Effector memory CD4-positive, alpha-beta T cell (primary cell): Measurements from ENCODE around the gene CEACAM16.

Experiments used
- DNase-seq, 3 donors: peaks; one replicate each; pipeline ENCODE4 v3.0.0-alpha.2; 2020
- H3K27ac ChIP-seq: 2 replicates; pipeline ENCODE4 v1.7.0; 2013; ENCODE audit warnings: mild to moderate bottlenecking, low read length, moderate library complexity; ENCODE audit not compliant: insufficient read depth, poor library complexity, severe bottlenecking
- H3K27me3 ChIP-seq: replicated peaks from 2 replicates; pipeline ENCODE4 v1.7.0; 2013; ENCODE audit warnings: mild to moderate bottlenecking, low read length; ENCODE audit not compliant: insufficient read depth, control insufficient read depth, poor library complexity, severe bottlenecking
- H3K36me3 ChIP-seq: 2 replicates; pipeline ENCODE4 v1.7.0; 2013; ENCODE audit warnings: mild to moderate bottlenecking, low read length, moderate library complexity; ENCODE audit not compliant: control insufficient read depth, insufficient read depth
- H3K4me1 ChIP-seq: 2 replicates; pipeline ENCODE4 v1.7.0; 2013; ENCODE audit warnings: low read length, mild to moderate bottlenecking; ENCODE audit not compliant: control insufficient read depth, insufficient read depth, poor library complexity, severe bottlenecking
- H3K4me3 ChIP-seq: 2 replicates; pipeline ENCODE4 v1.7.0; 2013; ENCODE audit warnings: low read length, low read depth, mild to moderate bottlenecking; ENCODE audit not compliant: insufficient read depth, poor library complexity, severe bottlenecking
- H3K9me3 ChIP-seq: 2 replicates; pipeline ENCODE4 v1.7.0; 2013; ENCODE audit warnings: mild to moderate bottlenecking, low read length, moderate library complexity; ENCODE audit not compliant: control insufficient read depth

The CEACAM16 gene

DNA sequence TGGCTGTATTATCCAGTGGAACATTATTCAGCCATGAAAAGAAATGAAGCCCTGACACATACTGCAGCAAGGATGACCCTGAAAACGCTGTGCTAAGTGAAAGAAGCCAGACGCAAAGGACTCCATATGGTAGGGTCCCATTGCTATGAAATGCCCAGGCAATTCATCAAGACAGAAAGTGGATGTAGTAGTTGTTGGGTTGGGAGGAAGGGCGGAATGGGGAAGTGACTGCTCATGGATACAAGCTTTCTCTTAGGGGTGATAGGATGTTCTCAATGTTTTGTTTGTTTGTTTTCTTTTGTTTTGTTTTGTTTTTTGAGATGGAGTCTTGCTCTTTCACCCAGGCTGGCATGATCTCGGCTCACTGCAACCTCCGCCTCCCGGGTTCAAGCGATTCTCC, 11.1 kb upstream of the CEACAM16 start:
- Histone ChIP-seq H3K27me3 (no peaks in the 10 kb centered on the region), H3K9me3 (no peaks in the 10 kb centered on the region), H3K4me3 (no peak overlapping the region), H3K4me1 (peaks cover 14% of the 10 kb centered on the region), H3K27ac (no peak overlapping the region), H3K36me3 (no peaks in the 10 kb centered on the region)
- DNase-seq = no peak

DNA sequence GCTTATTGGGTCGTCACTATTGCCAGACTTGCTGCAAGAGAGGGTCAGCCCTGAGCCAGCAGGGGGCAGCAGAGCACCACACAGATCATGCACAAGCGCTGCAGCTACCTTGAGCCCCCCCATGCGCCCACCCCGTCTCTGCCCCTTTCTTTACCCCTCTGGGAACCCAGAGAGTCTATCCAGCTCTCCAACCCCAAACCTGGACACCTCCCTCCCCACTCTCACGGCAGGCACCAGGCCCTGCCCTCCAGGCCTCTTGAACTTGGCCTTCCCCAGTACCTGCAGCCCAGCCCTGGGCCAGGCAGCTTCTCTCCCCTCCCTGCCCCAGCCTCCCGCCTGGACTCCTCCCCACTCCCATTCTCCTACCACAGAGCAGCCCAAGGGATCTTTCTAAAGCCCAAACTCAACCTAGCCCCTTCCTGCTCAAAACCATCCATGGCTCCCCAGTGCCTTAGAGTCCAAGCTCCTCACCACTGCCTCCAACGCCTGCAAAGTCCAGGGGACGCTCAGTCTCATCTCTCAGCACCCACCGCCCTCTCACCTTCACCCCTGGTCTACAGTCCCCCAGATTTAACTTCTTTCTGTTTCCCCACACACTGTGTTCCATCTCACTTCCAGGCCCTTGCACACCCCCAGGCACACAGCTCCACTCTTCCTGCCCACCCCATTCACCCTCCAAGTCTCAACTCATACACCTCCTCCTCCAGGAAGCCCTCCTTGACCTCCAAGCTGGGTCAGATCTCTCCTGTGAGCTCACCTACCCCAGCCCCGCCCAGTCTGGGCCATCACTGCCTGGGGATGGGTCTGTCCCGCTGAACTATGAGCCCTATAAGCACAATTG, 9.4 kb upstream of the CEACAM16 start:
- H3K36me3 ChIP-seq = no peaks in the 10 kb centered on the region
- H3K4me1 ChIP-seq = peaks cover 14% of the 10 kb centered on the region
- H3K9me3 ChIP-seq = no peaks in the 10 kb centered on the region
- no peak overlapping the region for H3K4me3 ChIP-seq
- H3K27me3 ChIP-seq = no peaks in the 10 kb centered on the region
- H3K27ac ChIP-seq = no peak overlapping the region
- DNase-seq = peak; percentile 37 to 66 (median 58)

DNA sequence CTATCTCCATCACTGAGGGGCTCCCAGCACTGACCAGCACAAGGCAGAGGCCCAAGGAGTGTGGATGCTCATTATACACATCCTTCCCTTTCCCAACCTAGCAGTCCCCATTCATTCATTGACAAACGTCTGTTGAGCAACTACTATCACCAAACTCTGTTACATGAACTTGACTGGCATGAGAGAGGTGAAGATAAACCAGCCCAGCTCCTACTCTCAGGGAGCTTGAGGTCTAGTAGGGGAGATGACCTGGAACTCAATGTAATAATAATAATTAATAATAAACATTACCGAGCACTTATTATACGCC, 8.9 kb upstream of the CEACAM16 start:
- DNase-seq = no peak
- Histone ChIP-seq H3K27me3 (no peaks in the 10 kb centered on the region), H3K36me3 (no peaks in the 10 kb centered on the region), H3K27ac (no peak overlapping the region), H3K4me3 (no peak overlapping the region), H3K4me1 (peaks cover 14% of the 10 kb centered on the region), H3K9me3 (no peaks in the 10 kb centered on the region)

DNA sequence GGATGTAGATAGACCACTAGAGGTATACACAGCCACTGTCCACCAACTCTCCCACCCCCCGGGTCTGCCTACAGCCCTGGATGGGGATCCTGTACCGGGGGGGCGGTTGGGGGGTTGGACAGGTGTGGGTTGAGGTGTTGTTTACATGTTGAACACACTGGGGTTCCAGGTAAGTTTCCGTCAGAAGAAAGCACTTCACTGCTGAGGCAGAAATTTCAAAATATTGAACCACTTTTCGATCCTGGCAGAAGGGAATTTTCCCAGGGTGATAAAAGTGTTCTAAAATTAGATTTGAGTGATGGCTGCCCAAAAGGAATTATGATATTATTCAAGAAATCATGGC, 6.6 kb upstream of the CEACAM16 start:
- Histone ChIP-seq H3K4me3 (peak overlapping the region; percentile 36), H3K36me3 (no peaks in the 10 kb centered on the region), H3K9me3 (no peaks in the 10 kb centered on the region), H3K27me3 (no peaks in the 10 kb centered on the region), H3K27ac (peak overlapping the region; percentile 76), H3K4me1 (peaks cover 14% of the 10 kb centered on the region)
- DNase-seq = no peak

DNA sequence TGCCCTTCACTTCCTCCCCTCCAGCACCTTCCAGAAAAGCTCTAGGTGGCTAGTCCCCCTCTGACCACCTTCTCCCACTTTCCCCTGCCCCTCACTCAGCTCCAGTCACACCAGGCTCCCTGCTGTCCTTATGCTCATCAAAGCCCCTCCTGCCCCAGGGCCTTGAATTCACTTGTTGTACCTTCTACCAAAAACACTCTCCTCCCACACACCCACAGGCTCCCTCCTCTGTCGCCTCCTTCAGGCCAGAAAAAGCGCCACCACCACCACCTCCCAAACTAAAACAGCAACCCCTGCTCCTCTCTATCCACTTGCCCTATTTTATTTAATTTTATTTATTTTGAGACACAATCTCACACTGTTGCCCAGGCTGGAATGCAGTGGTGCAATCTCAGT, 4.8 kb upstream of the CEACAM16 start:
- no peak for DNase-seq
- no peaks in the 10 kb centered on the region for H3K36me3 ChIP-seq
- H3K4me3 ChIP-seq = no peak overlapping the region
- no peaks in the 10 kb centered on the region for H3K27me3 ChIP-seq
- peaks cover 14% of the 10 kb centered on the region for H3K4me1 ChIP-seq
- H3K9me3 ChIP-seq = no peaks in the 10 kb centered on the region
- H3K27ac ChIP-seq = no peak overlapping the region

DNA sequence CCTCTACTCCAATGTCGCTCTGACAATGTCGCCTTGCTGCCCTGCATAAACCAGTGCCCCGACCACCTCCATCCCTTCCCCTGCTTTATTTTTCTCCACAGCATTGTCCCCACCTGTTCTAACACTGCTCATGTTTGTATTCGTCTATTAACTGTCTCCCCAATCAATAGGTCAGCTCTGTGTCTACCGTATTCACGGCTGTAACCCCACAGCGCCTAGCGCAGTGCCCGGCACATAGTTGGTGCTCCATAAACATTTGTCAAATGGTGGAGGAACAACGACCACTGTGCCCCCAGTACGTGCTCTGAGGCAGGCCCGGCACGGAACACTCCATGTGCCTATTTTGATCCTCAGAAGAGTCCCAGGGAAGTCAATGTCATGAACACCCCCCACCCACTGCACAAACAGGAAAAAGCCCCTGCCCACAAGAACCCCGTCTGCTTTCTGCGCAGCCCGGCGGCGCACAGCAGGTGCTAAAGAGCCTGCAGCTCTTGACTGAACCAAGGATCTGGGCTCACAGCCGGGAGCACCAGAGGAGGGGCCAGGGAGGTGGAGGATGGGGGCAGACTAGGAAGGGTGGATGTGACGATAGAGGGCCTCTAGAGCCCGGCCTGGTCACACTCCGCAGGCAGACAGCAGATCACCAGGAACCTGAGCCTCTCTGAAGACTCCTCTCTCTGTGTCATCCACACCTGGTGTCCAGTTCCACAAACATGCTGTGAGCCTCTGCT, 1.8 kb upstream of the CEACAM16 start:
- DNase-seq = no peak
- Histone ChIP-seq H3K4me3 (no peak overlapping the region), H3K36me3 (no peaks in the 10 kb centered on the region), H3K9me3 (no peaks in the 10 kb centered on the region), H3K4me1 (peaks cover 8% of the 10 kb centered on the region), H3K27me3 (no peaks in the 10 kb centered on the region), H3K27ac (no peak overlapping the region)

DNA sequence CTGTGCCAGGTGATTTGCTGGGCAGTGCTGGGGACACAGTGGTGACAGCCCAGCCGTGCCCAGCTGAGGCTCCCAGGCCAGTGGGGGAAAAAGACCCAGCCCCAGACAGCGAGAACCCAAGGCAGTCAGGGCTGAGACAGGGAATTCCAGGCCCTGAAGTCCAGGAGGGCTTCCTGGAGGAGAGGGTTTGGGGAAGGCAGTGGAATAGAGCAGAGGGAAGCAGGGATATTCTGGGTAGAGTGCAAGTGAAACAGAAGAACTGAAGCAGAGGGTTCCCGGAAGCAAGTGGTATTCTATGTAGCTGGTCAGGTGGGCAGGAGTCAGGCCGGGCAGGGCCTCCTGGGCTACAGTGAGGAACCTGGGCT, 1.3 kb upstream of the CEACAM16 start:
- Histone ChIP-seq H3K27me3 (no peaks in the 10 kb centered on the region), H3K4me1 (peaks cover 2% of the 10 kb centered on the region), H3K9me3 (no peaks in the 10 kb centered on the region), H3K4me3 (no peak overlapping the region), H3K27ac (no peak overlapping the region), H3K36me3 (no peaks in the 10 kb centered on the region)
- no peak for DNase-seq

DNA sequence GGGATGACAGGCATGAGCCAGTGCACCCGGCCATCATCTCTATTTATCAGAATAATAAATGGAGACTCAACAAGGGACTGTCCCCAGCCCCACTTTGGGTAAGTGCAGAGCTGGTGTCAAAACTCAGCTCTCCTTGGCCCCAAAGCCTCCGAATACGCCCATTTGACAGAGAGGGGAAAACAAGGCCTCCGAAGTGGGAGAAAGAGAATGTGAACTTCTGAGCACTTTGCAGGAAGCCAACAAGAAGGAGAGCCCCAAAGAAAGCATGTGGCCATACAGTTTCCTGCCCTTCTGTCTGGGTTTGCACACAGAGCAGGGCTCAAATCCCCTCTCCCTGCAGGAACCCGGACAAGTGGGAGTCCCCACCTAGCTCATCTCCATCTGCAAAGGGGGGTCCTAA, 1.6 kb downstream of the CEACAM16 start:
- H3K36me3 ChIP-seq = no peaks in the 10 kb centered on the region
- H3K27me3 ChIP-seq = no peaks in the 10 kb centered on the region
- H3K9me3 ChIP-seq = no peaks in the 10 kb centered on the region
- H3K27ac ChIP-seq = no peak overlapping the region
- no peaks in the 10 kb centered on the region for H3K4me1 ChIP-seq
- no peak overlapping the region for H3K4me3 ChIP-seq
- no peak for DNase-seq

DNA sequence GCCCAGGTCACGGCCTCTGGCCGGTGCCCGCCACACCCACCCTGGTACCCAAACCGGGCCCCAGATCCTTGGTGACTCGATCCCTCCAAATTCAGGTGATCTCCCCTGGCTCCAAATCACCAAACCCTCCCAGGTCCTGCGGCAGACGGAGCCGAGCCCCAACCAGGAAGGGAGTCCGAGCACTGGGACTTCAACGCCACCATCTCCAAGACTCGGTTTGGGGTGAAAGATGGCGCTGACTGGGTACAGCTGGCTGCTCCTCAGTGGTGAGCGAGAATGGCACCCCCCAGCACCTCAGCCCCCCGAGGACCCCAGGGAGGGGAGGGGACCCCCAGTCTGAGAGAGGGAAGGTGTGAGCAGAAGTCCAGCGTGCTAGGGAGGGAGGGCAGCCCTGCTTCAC, 2.3 kb downstream of the CEACAM16 start:
- Histone ChIP-seq H3K27me3 (no peaks in the 10 kb centered on the region), H3K27ac (no peak overlapping the region), H3K36me3 (no peaks in the 10 kb centered on the region), H3K4me1 (no peaks in the 10 kb centered on the region), H3K4me3 (no peak overlapping the region), H3K9me3 (no peaks in the 10 kb centered on the region)
- DNase-seq = no peak

DNA sequence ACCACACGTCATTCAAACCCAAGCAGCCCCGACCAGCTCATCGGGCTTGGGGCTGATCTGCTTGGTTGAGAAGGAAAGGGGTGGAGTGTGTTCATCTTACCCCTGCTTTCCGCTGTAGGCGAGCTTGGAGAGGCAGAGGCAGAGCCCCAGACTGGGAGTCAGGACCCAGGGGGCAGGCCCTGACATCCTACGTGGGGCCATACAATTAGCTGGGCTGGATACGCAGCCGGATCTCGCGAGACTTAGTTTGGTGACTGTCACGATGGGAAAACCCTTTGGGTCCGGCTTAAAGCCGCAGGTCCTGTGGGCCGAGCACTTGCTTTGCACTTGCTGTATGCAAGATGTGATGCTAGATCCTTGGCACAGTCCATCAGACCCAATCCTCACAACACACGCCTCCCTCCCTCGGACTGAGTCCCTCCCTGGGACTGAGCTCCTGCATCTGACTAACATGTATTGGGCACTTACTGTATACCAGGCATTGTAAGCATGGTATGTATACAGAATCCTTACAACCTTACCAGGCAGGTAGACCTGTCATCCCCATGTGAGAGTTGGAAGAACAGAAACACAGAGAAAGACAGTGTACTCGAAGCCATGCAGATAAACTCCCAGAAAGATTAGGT, 3.7 kb downstream of the CEACAM16 start:
- no peaks in the 10 kb centered on the region for H3K36me3 ChIP-seq
- no peaks in the 10 kb centered on the region for H3K9me3 ChIP-seq
- no peaks in the 10 kb centered on the region for H3K27me3 ChIP-seq
- no peak for DNase-seq
- no peak overlapping the region for H3K4me3 ChIP-seq
- H3K4me1 ChIP-seq = no peaks in the 10 kb centered on the region
- no peak overlapping the region for H3K27ac ChIP-seq
